H4 (cell line): Measurements from ENCODE around the gene HDAC8. TPM values are rescaled to one million over a fixed set of nuclear protein-coding genes. Genes with fewer than 3 reads are reported as not detected.

Experiments used
- DNase-seq: peaks from one replicate; pipeline ENCODE4 v3.0.0-alpha.2; 2015; ENCODE audit warnings: low spot score
- total RNA-seq: library from RNA; depleted of rRNA; stranded (reverse); fragments of >200 nt; shearing (Covaris generic); gene quantifications from 2 replicates; pipeline ENCODE4 v1.2.3, GENCODE V29; 2014

HDAC8 gene
- total RNA-seq, 1 experiment from 2014 or later: 42.8 TPM

GRCh38 chrX:72381439-72382201, 191.0 kb downstream of the HDAC8 start:
- no peak for DNase-seq

DNA sequence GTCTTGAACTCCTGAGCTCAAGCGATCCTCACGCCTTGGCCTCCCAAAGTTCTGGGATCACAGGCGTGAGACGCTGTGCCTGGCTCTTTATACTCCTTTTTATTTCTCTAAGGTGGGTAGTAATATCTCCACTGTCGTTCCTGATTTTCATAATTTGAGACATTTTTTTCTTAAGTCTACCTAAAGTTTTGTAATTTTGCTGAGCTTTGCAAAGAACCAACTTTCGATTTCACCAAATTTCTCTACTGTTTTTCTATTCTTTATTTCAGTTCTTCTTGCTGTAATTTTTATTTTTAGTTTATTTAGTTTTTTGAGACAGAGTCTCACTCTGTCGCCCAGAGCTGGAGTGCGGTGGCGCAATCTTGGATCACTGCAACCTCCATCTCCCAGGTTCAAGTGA, 196.5 kb downstream of the HDAC8 start:
- no peak for DNase-seq

DNA sequence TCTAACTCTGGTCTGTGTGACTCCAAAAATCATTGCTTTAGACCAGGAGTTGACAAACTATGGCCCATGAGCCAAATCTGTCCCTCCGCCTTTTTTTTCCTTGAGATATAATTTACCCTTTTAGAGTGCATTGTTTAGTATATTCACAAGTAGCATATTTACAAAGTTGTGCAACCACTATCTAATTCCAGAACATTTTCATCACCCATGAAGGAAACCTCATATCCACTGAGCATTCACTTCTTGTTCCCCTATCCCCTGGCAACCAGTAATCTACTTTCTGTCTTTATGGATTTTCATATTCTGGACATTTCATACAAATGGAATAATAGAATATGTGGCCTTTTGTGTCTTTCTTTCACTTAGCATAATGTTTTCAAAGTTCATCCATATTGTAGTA, 199.5 kb downstream of the HDAC8 start:
- DNase-seq: no peak

DNA sequence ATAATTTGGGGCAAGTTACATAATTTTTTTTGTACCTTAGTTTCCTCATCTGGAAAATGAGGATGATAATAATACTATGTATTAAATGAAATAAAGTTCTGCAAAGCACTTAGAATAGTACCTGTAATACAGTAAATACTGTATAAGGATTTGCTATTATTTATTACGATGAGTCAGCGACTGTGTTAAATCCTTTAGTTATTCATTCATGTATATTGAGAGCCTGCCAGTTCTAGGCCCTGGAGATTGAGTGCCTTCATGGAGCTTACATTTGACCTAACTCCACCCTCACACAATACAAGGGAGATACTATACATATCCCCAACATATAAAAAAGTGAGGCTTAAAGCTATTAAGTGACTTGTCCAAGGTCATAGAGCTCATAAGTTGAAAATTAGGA, 199.9 kb downstream of the HDAC8 start:
- no peak for DNase-seq

DNA sequence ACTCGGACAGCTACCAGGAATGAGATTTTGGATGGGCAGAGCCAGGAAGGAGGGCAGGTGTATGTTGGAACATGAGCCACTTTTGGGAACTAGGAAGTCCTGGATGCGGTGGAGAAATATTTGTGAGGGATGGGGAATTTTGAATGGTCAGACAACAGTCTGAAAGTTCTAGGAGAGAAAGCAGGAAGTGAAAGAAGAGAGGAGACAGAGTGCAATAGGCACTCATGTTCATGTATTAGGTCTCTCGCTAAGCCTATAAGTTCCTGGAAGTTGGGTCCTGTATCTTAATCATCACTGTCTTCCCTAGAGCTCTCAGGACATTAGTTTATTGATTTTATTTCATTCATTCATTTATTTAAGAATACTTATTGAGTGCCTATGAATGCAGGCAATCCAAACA, 201.2 kb downstream of the HDAC8 start:
- no peak for DNase-seq

DNA sequence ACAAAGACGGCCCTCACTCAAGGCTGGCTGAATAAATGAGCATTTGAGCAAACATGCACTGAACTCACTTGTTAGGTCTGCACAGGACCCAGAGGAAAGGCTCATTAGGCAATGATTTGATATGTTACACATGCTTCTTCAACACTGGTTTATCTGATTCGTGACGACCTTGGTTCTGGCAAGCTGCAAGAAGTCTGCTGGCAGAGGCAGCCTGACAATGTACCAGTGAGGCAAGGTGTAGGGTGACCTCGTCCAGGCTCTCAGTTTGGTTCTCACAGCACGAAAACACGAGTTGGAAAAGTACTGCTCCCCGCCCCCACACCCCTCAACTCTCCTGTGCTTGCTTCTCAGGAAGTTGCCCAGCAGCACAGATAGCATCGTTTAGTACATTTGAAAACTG, 203.8 kb downstream of the HDAC8 start:
- no peak for DNase-seq

GRCh38 chrX:72367516-72367915, 205.1 kb downstream of the HDAC8 start:
- DNase-seq: no peak

- DNase-seq: no peak
Measured at GRCh38 chrX:72366701-72367454, 205.8 kb downstream of the HDAC8 start.

- DNase-seq: no peak
Measured at GRCh38 chrX:72366178-72366577, 206.5 kb downstream of the HDAC8 start.

GRCh38 chrX:72365126-72365525, 207.5 kb downstream of the HDAC8 start:
- no peak for DNase-seq

GRCh38 chrX:72360326-72360725, 212.3 kb downstream of the HDAC8 start:
- DNase-seq: no peak

DNA sequence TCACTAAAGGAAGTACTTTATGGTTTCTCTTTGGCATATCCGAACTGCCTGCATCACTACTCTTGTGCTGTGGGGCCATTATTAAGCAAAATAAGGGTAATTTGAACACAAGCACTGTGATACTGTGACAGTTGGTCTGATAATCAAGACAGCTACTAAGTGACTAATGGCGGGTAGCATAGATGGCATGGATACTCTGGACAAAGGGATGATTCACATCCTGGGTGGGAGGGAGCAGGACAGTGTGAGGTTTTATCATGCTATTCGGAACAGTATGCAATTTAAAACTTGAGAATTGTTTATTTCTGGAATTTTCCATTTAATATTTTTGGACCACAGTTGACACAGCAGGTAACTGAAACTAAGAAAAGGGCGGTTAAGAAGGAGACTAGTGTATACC, 214.3 kb downstream of the HDAC8 start:
- DNase-seq: no peak

GRCh38 chrX:72352786-72353185, 219.9 kb downstream of the HDAC8 start:
- no peak for DNase-seq

- DNase-seq: peak; percentile 19
Measured at GRCh38 chrX:72351606-72352334, 220.9 kb downstream of the HDAC8 start.

GRCh38 chrX:72349190-72349589, 223.5 kb downstream of the HDAC8 start:
- no peak for DNase-seq

- no peak for DNase-seq
Measured at GRCh38 chrX:72348247-72348979, 224.2 kb downstream of the HDAC8 start.

GRCh38 chrX:72347366-72347765, 225.3 kb downstream of the HDAC8 start:
- DNase-seq: no peak

DNA sequence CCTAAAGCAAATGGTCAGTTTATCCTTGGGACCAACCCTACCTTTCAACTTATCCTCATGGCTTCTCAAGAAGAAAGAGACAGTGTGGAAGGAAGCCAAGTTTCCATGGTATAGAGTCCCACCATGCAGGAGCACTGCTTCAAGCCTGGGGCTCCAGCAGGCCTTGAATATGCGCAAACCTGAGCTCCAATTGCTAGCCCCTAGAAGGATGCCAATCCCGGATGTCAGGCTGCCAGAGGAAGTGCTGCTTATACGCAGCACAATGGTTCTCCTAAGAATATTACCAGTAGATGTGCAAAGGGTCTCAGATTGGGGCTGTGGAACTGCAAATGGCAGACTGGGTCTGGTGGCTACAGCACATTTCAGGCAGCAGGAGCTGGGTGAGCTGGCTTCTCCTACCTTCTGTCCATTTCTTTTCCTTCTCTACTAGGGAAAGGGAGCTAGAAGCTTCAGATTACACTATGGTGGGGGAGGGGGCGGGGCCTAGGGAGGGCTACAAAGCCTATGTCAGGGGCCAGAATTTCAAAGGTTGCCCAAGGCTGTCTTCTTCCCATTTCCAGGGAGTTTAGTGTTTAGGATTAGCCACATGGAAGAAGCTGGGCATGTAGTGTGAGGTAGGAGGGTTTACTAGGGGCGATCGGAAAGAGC, 226.2 kb downstream of the HDAC8 start:
- no peak for DNase-seq

- no peak for DNase-seq
Measured at GRCh38 chrX:72340626-72341025, 232.0 kb downstream of the HDAC8 start.

DNA sequence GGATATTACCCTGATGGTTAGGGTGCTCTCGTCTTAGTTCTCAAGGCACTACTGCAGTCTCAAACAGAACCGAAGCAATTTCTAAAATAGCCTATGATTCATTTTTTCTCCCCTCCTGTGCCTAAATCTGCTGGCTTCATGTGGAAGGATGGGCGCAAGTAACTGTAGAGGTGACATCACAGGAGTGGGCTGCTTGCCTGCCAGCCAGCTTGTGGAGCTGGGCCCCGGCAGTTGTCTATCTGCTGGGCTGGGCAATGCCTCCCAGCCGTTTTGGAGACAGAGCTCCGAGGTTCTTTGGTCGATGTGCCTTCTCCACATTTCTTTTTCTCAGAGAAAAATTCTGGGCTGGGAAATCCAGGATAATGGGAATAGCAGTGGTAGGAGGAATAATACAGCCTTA, 232.6 kb downstream of the HDAC8 start:
- no peak for DNase-seq

- DNase-seq: no peak
Measured at GRCh38 chrX:72330131-72330530, 242.5 kb downstream of the HDAC8 start.
